Liver (tissue), 9 donors: ENCODE data around the gene BIRC5. TPM values are rescaled to one million over a fixed set of nuclear protein-coding genes. Genes with fewer than 3 reads are reported as not detected.

Experiments used
- DNase-seq: peaks from one replicate; pipeline ENCODE4 v3.0.0-alpha.2; 2017; ENCODE audit warnings: low spot score
- H3K27ac ChIP-seq, 2 donors: one replicate each; pipeline ENCODE4 v1.7.0; 2013; ENCODE audit warnings: inconsistent platforms in 2 of 2, low read length in 2 of 2, control low read depth in 1 of 2, low read depth in 1 of 2, mild to moderate bottlenecking in 1 of 2
- H3K27me3 ChIP-seq, 4 donors: one replicate each; pipeline versions ENCODE4 v1.6.1 to v1.7.0; 2013; ENCODE audit warnings: low read length in 3 of 4, inconsistent platforms in 1 of 4, mild to moderate bottlenecking in 1 of 4, moderate library complexity in 1 of 4; ENCODE audit not compliant: control insufficient read depth in 4 of 4, insufficient read depth in 4 of 4
- H3K36me3 ChIP-seq, 4 donors: one replicate each; pipeline versions ENCODE4 v1.6.1 to v1.7.0; 2013; ENCODE audit warnings: low read length in 3 of 4, mild to moderate bottlenecking in 3 of 4, low read depth in 1 of 4, moderate library complexity in 1 of 4; ENCODE audit not compliant: control insufficient read depth in 4 of 4, insufficient read depth in 3 of 4
- H3K4me1 ChIP-seq, 4 donors: one replicate each; pipeline versions ENCODE4 v1.6.1 to v1.7.0; 2013; ENCODE audit warnings: low read length in 3 of 4, mild to moderate bottlenecking in 3 of 4, moderate library complexity in 1 of 4; ENCODE audit not compliant: control insufficient read depth in 4 of 4, insufficient read depth in 4 of 4
- H3K4me3 ChIP-seq, 3 donors: one replicate each; pipeline versions ENCODE4 v1.6.1 to v1.7.0; 2013; ENCODE audit warnings: low read length in 3 of 3, control low read depth in 1 of 3, low read depth in 1 of 3, mild to moderate bottlenecking in 1 of 3
- H3K9ac ChIP-seq, 2 donors: one replicate each; pipeline ENCODE4 v1.7.0; 2013; ENCODE audit warnings: low read length in 2 of 2, mild to moderate bottlenecking in 2 of 2, moderate library complexity in 2 of 2, control low read depth in 1 of 2, low read depth in 1 of 2
- H3K9me3 ChIP-seq, 4 donors: one replicate each; pipeline versions ENCODE4 v1.6.1 to v1.7.0; 2013; ENCODE audit warnings: low read length in 3 of 4; ENCODE audit not compliant: control insufficient read depth in 4 of 4
- CTCF ChIP-seq: fragments of 150-350 bp; IDR thresholded peaks from 2 replicates; pipeline ENCODE4 v1.5.1; 2017; ENCODE audit warnings: improper control_type of control experiment, low read depth, low read length; ENCODE audit not compliant: missing input control
- EGR1 ChIP-seq, 2 donors: IDR thresholded peaks; 2 replicates each; pipeline ENCODE4 v1.6.1; 2016 to 2018; ENCODE audit warnings: antibody characterized with exemption in 2 of 2, low read depth in 2 of 2
- FOXA1 ChIP-seq: IDR thresholded peaks from 2 replicates; pipeline ENCODE4 v1.6.1; 2016; ENCODE audit warnings: antibody characterized with exemption
- FOXA2 ChIP-seq: IDR thresholded peaks from 2 replicates; pipeline ENCODE4 v1.6.1; 2016; ENCODE audit warnings: antibody characterized with exemption
- GABPA ChIP-seq, 2 donors: IDR thresholded peaks in 1 of 2; conservative IDR thresholded peaks in 1 of 2; 2 replicates each; pipeline ENCODE4 v1.6.1; 2016; ENCODE audit warnings: antibody characterized with exemption in 2 of 2, mild to moderate bottlenecking in 1 of 2, moderate library complexity in 1 of 2
- HNF4A ChIP-seq, 2 donors: conservative IDR thresholded peaks; 2 replicates each; pipeline ENCODE4 v1.6.1; 2016; ENCODE audit warnings: antibody characterized with exemption in 2 of 2, mild to moderate bottlenecking in 2 of 2
- HNF4G ChIP-seq: IDR thresholded peaks from 2 replicates; pipeline ENCODE4 v1.6.1; 2016; ENCODE audit warnings: antibody characterized with exemption
- JUND ChIP-seq, 2 donors: IDR thresholded peaks; 2 replicates each; pipeline ENCODE4 v1.6.1; 2016; ENCODE audit warnings: antibody characterized with exemption in 2 of 2
- NR2F2 ChIP-seq: IDR thresholded peaks from 2 replicates; pipeline ENCODE4 v1.6.1; 2016; ENCODE audit warnings: antibody characterized with exemption
- RAD21 ChIP-seq, 2 donors: IDR thresholded peaks; 2 replicates each; pipeline ENCODE4 v1.6.1; 2016; ENCODE audit warnings: antibody characterized with exemption in 2 of 2, mild to moderate bottlenecking in 2 of 2
- RXRA ChIP-seq, 2 donors: IDR thresholded peaks; 2 replicates each; pipeline ENCODE4 v1.6.1; 2017 to 2018; ENCODE audit warnings: antibody characterized with exemption in 2 of 2, mild to moderate bottlenecking in 1 of 2
- SP1 ChIP-seq: IDR thresholded peaks from 2 replicates; pipeline ENCODE4 v1.6.1; 2018; ENCODE audit warnings: antibody characterized with exemption, mild to moderate bottlenecking
- TAF1 ChIP-seq: conservative IDR thresholded peaks from 2 replicates; pipeline ENCODE4 v1.6.1; 2016; ENCODE audit warnings: antibody characterized with exemption, mild to moderate bottlenecking
- YY1 ChIP-seq: IDR thresholded peaks from 2 replicates; pipeline ENCODE4 v1.6.1; 2016; ENCODE audit warnings: antibody characterized with exemption, mild to moderate bottlenecking
- ZBTB33 ChIP-seq: IDR thresholded peaks from 2 replicates; pipeline ENCODE4 v1.6.1; 2016; ENCODE audit warnings: antibody characterized with exemption
- WGBS: extraction: QIAGEN DNeasy Blood & Tissue Kit; methylation state at CpG from one replicate; pipeline ENCODE4 v1.1.7; 2013; 5-methylcytosine and 5-hydroxymethylcytosine counted together
- polyA plus RNA-seq, 2 donors: library from polyadenylated mRNA; stranded (reverse) in 1 of 2; unstranded in 1 of 2; fragments of 200-250 nt in 1 of 2; fragments of >200 nt in 1 of 2; fragmentation: Nextera tagmentation in 1 of 2; extraction: Ambion mirVana in 1 of 2; gene quantifications; one replicate each; pipeline versions ENCODE4 v1.2.1 to v1.2.3, GENCODE V29; 2013 to 2015
- total RNA-seq, 2 donors: library from RNA; depleted of rRNA; stranded (reverse); fragments of >200 nt; gene quantifications; one replicate each; pipeline ENCODE4 v1.2.3, GENCODE V29; 2014
- TF ChIP-seq, protein P1 (sequence below): IDR thresholded peaks from 2 replicates; pipeline ENCODE4 v1.6.1; 2016; ENCODE audit warnings: antibody characterized with exemption
- TF ChIP-seq, protein P2 (sequence below): IDR thresholded peaks from 2 replicates; pipeline ENCODE4 v1.6.1; 2016; ENCODE audit warnings: antibody characterized with exemption
- TF ChIP-seq, protein P3 (sequence below): IDR thresholded peaks from 2 replicates; pipeline ENCODE4 v1.6.1; 2016; ENCODE audit warnings: antibody characterized with exemption, mild to moderate bottlenecking
- donor health status: healthy.
- donor health status: healthy.
- donor health status: healthy.
- donor health status: healthy.
- donor health status: healthy.

The BIRC5 gene
- total and polyA plus RNA-seq, 4 donors: 0.42 to 73.2 (median 3.1) TPM

DNA sequence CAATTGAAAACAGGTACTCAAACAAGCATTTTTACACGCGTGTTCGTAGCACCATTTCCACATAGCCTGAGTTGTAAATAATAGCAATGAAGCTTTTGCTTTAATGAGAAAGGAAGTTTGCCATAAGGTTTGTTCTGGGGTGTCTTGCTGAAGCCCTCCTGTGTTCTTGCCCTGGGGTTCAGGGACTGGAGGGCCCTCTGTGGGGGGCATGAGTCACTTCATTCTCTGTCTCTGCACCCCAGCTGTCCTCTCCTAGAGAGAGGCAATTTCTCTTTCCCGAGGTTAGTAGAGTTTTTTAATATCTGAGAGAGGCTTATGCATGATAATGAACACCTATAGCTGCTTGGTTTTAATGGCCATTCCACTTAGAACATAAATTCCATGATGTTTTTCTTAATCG lies 17.3 kb upstream of the BIRC5 start:
- no peaks in the 10 kb centered on the region for H3K9me3 ChIP-seq
- peaks cover 21 to 33% (median 28%) of the 10 kb centered on the region in 4 donors for H3K36me3 ChIP-seq
- WGBS: 92% methylated on average over 5 of the region's 5 CpGs
- no peak overlapping the region for H3K27ac ChIP-seq
- no peak for DNase-seq
- H3K27me3 ChIP-seq: no peaks in the 10 kb centered on the region
- no peak overlapping the region for H3K9ac ChIP-seq
- peaks cover 0 to 10% (median 3%) of the 10 kb centered on the region in 4 donors for H3K4me1 ChIP-seq
- TF ChIP-seq GABPA (IDR thresholded peaks at IDR 0.05 in 1 of 2, conservative IDR thresholded peaks at IDR 0.05 in 1 of 2) (no peak), YY1 (no peak), ZBTB33 (no peak), NR2F2 (no peak), EGR1 (IDR thresholded peaks at IDR 0.05; ENCODE audit: low read depth in 2 of 2) (no peak), JUND (IDR thresholded peaks at IDR 0.05) (no peak), CTCF (no peak), RAD21 (IDR thresholded peaks at IDR 0.05) (no peak), HNF4A (conservative IDR thresholded peaks at IDR 0.05) (no peak), SP1 (no peak), FOXA1 (no peak), HNF4G (no peak), RXRA (IDR thresholded peaks at IDR 0.05) (no peak), FOXA2 (no peak), TAF1 (no peak)
- TF ChIP-seq, protein P1, sequence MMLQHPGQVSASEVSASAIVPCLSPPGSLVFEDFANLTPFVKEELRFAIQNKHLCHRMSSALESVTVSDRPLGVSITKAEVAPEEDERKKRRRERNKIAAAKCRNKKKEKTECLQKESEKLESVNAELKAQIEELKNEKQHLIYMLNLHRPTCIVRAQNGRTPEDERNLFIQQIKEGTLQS: no peak
- TF ChIP-seq, protein P2, sequence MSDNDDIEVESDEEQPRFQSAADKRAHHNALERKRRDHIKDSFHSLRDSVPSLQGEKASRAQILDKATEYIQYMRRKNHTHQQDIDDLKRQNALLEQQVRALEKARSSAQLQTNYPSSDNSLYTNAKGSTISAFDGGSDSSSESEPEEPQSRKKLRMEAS: no peak
- TF ChIP-seq, protein P3, sequence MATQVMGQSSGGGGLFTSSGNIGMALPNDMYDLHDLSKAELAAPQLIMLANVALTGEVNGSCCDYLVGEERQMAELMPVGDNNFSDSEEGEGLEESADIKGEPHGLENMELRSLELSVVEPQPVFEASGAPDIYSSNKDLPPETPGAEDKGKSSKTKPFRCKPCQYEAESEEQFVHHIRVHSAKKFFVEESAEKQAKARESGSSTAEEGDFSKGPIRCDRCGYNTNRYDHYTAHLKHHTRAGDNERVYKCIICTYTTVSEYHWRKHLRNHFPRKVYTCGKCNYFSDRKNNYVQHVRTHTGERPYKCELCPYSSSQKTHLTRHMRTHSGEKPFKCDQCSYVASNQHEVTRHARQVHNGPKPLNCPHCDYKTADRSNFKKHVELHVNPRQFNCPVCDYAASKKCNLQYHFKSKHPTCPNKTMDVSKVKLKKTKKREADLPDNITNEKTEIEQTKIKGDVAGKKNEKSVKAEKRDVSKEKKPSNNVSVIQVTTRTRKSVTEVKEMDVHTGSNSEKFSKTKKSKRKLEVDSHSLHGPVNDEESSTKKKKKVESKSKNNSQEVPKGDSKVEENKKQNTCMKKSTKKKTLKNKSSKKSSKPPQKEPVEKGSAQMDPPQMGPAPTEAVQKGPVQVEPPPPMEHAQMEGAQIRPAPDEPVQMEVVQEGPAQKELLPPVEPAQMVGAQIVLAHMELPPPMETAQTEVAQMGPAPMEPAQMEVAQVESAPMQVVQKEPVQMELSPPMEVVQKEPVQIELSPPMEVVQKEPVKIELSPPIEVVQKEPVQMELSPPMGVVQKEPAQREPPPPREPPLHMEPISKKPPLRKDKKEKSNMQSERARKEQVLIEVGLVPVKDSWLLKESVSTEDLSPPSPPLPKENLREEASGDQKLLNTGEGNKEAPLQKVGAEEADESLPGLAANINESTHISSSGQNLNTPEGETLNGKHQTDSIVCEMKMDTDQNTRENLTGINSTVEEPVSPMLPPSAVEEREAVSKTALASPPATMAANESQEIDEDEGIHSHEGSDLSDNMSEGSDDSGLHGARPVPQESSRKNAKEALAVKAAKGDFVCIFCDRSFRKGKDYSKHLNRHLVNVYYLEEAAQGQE: no peak
- no peak overlapping the region for H3K4me3 ChIP-seq
